Kidney (tissue), 14 donors: ENCODE results near the gene EMILIN1. TPM values are rescaled to one million over a fixed set of nuclear protein-coding genes. Genes with fewer than 3 reads are reported as not detected.
A peak's percentile ranks its signal among the peaks of the same experiment; 100 is the strongest.

Source experiments
- DNase-seq, 5 donors: peaks; one replicate each; pipeline ENCODE4 v3.0.0-alpha.2; 2013 to 2020
- FAIRE-seq: peaks from 2 replicates; lab custom pipeline; 2012; peaks lifted over from hg19 to GRCh38; lab: Jason Lieb, UNC
- H3K27ac ChIP-seq, 2 donors: one replicate each; pipeline ENCODE4 v1.7.0; 2013; ENCODE audit warnings: low read depth in 2 of 2, low read length in 2 of 2, inconsistent platforms in 1 of 2
- H3K27me3 ChIP-seq: one replicate; pipeline ENCODE4 v1.7.1; 2013; ENCODE audit warnings: low read length, inconsistent platforms; ENCODE audit not compliant: control insufficient read depth, insufficient read depth
- H3K36me3 ChIP-seq, 3 donors: one replicate each; pipeline versions ENCODE4 v1.7.0 to v1.7.1; 2013; ENCODE audit warnings: low read length in 3 of 3, control low read depth in 1 of 3, inconsistent platforms in 1 of 3; ENCODE audit not compliant: insufficient read depth in 3 of 3, control insufficient read depth in 2 of 3
- H3K4me1 ChIP-seq, 3 donors: one replicate each; pipeline versions ENCODE4 v1.7.0 to v1.7.1; 2013; ENCODE audit warnings: low read length in 3 of 3, inconsistent platforms in 1 of 3, low read depth in 1 of 3; ENCODE audit not compliant: control insufficient read depth in 2 of 3, insufficient read depth in 2 of 3
- H3K4me3 ChIP-seq, 3 donors: one replicate each; pipeline versions ENCODE4 v1.7.0 to v1.8.1; 2013; ENCODE audit warnings: low read length in 3 of 3, control low read depth in 1 of 3, inconsistent platforms in 1 of 3
- H3K9ac ChIP-seq, 3 donors: one replicate each; pipeline versions ENCODE4 v1.7.0 to v1.7.1; 2013; ENCODE audit warnings: low read length in 3 of 3, control low read depth in 1 of 3, inconsistent platforms in 1 of 3
- H3K9me3 ChIP-seq, 3 donors: one replicate each; pipeline versions ENCODE4 v1.7.0 to v1.7.1; 2013; ENCODE audit warnings: low read length in 3 of 3, control low read depth in 1 of 3, inconsistent platforms in 1 of 3; ENCODE audit not compliant: control insufficient read depth in 2 of 3, insufficient read depth in 1 of 3
- intact Hi-C: fragments of 100-400 bp; cut with DNase I; formaldehyde crosslinking; loops from one replicate; pipeline ENCODE4 v1.11.1; 2022
- polyA plus RNA-seq: library from polyadenylated mRNA; stranded (reverse); fragments of 350-450 nt; fragmentation: Illumina TruSeq; extraction: RNeasy Lipid Tissue Mini Kit (QIAGEN cat#74804); gene quantifications from one replicate; pipeline ENCODE4 v1.2.3, GENCODE V29; 2014; ENCODE audit warnings: low read depth, low replicate concordance; ENCODE audit not compliant: insufficient read depth
- total RNA-seq: library from RNA; stranded (reverse); fragmentation: NEBNext Ultra II Directional; extraction: Animal tissue kit (Norgen Biotek cat#: 25700); gene quantifications from one replicate; pipeline ENCODE4 v1.2.1, GENCODE V29; 2021
- TF ChIP-seq, protein P1 (sequence below): IDR thresholded peaks from 3 replicates; pipeline ENCODE4 v1.5.1; 2012; ENCODE audit warnings: mild to moderate bottlenecking, moderate library complexity, borderline replicate concordance; ENCODE audit not compliant: insufficient read depth; ENCODE audit errors: extremely low read depth
- donor health status: control.
- donor health status: control.
- donor health status: control.
- donor health status: control.
- donor health status: control.
- donor health status: DM: yes; HTN: yes; CAD: no.
- donor health status: Normal renal cell carcinoma (clear cell type).

The EMILIN1 gene
- total and polyA plus RNA-seq, 2 donors from 2014 or later: 32.1 to 75.2 TPM

DNA sequence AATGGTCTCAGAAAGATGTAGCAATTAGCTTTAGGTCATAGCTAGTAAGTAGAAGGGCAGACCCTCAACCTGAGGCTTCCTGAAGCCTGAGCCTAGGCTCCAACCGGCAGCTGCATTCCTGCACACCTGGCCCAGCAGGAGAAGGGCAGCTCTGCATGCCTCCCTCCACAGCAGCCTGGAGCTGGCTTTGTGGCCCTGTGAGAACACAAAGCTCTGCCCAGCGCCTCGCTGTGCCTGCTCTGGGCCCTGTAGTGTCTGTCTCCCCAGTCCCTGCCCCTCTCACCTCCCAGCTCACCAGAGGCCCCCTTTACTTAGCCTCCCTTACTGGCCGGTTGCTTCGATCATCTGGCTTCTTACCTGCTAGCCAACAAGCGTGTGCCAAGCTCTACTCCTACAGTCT, 39.0 kb upstream of the EMILIN1 start:
- Histone ChIP-seq H3K4me3 (no peak overlapping the region), H3K9me3 (no peaks in the 10 kb centered on the region), H3K27ac (no peak overlapping the region), H3K4me1 (peaks cover 2 to 11% (median 7%) of the 10 kb centered on the region in 3 donors), H3K27me3 (no peaks in the 10 kb centered on the region), H3K9ac (no peak overlapping the region), H3K36me3 (peaks cover 6 to 51% (median 46%) of the 10 kb centered on the region in 3 donors)
- TF ChIP-seq, protein P1, sequence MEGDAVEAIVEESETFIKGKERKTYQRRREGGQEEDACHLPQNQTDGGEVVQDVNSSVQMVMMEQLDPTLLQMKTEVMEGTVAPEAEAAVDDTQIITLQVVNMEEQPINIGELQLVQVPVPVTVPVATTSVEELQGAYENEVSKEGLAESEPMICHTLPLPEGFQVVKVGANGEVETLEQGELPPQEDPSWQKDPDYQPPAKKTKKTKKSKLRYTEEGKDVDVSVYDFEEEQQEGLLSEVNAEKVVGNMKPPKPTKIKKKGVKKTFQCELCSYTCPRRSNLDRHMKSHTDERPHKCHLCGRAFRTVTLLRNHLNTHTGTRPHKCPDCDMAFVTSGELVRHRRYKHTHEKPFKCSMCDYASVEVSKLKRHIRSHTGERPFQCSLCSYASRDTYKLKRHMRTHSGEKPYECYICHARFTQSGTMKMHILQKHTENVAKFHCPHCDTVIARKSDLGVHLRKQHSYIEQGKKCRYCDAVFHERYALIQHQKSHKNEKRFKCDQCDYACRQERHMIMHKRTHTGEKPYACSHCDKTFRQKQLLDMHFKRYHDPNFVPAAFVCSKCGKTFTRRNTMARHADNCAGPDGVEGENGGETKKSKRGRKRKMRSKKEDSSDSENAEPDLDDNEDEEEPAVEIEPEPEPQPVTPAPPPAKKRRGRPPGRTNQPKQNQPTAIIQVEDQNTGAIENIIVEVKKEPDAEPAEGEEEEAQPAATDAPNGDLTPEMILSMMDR: no peak
- intact Hi-C loops: no loop called here
- FAIRE-seq: no peak
- no peak for DNase-seq

DNA sequence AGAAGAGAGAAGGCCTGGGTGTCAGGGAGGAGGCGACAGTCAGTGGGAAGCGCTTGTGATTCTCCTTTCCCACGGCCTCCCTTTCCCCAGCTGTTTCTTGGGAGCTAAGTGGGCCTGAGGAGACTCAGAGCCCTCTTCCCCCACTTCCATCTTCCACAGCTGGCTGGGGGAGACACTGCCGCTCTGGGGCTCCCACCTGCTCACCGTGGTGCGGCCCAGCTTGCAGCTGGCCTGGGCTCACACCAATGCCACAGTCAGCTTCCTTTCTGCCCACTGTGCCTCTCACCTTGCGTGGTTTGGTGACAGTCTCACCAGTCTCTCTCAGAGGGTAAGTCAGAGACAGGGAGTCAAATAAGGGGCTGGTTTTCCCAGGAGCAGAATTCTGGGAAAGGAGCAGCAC, 38.5 kb upstream of the EMILIN1 start:
- intact Hi-C loops: no loop called here
- no peaks in the 10 kb centered on the region for H3K9me3 ChIP-seq
- H3K4me1 ChIP-seq: peaks cover 2 to 11% (median 7%) of the 10 kb centered on the region in 3 donors
- H3K27me3 ChIP-seq: no peaks in the 10 kb centered on the region
- no peak overlapping the region for H3K27ac ChIP-seq
- DNase-seq: no peak
- TF ChIP-seq, protein P1: no peak
- peaks cover 6 to 51% (median 45%) of the 10 kb centered on the region in 3 donors for H3K36me3 ChIP-seq
- no peak overlapping the region for H3K4me3 ChIP-seq
- H3K9ac ChIP-seq: no peak overlapping the region
- no peak for FAIRE-seq

DNA sequence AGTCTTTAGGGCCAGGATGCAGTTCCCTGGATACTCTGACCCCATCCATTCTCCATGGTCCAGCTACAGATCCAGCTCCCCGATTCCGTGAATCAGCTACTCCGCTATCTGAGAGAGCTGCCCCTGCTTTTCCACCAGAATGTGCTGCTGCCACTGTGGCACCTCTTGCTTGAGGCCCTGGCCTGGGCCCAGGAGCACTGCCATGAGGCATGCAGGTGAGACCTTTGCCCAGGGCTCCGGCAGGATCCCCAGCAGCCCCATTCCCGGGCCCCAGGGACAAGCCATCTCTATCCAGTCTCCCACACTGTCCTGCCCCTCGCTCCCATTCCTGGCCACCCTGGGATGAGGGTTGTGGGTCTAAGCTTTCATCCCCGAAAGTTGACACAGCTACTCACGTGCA, 38.1 kb upstream of the EMILIN1 start:
- Histone ChIP-seq H3K36me3 (peaks cover 6 to 47% (median 40%) of the 10 kb centered on the region in 3 donors), H3K4me3 (no peak overlapping the region), H3K9me3 (no peaks in the 10 kb centered on the region), H3K9ac (no peak overlapping the region), H3K27me3 (no peaks in the 10 kb centered on the region), H3K4me1 (peaks cover 2 to 11% (median 7%) of the 10 kb centered on the region in 3 donors), H3K27ac (no peak overlapping the region)
- FAIRE-seq (no peak), DNase-seq (no peak)
- TF ChIP-seq, protein P1: no peak
- intact Hi-C loops: no loop called here

DNA sequence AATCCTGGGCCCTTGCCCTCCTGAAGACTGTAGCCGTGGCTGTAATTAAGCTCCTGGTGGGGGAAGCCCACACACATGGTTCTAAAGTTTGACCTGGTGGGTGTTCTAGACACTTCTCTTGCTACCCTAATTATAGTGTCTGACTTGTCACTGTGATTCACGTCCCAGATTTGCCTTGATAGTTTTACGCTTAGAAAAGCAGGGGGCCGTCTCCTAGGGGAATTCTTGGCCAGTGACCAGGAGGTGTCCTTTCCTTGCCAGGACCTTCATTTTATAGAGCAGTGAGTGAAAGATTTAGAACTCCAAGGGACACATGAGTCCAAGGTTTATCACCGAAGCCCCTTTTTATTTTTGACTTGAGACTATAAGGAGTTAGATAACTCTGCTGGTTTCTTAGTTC, 36.7 kb upstream of the EMILIN1 start:
- Histone ChIP-seq H3K4me3 (no peak overlapping the region), H3K27me3 (no peaks in the 10 kb centered on the region), H3K4me1 (peaks cover 2 to 11% (median 7%) of the 10 kb centered on the region in 3 donors), H3K36me3 (peaks cover 0 to 33% (median 30%) of the 10 kb centered on the region in 3 donors), H3K9me3 (no peaks in the 10 kb centered on the region), H3K9ac (no peak overlapping the region), H3K27ac (no peak overlapping the region)
- intact Hi-C loops: no loop called here
- FAIRE-seq (no peak), DNase-seq (peak in 4 of 5 donors; percentile 67 to 93 (median 88))
- TF ChIP-seq, protein P1: no peak
